Ishikawa (cell line): Measurements from ENCODE around the gene USP11.

Experiments
- CEBPB ChIP-seq: IDR thresholded peaks from 2 replicates; pipeline ENCODE4 v1.6.1; 2012
- CREB1 ChIP-seq: IDR thresholded peaks from 2 replicates; pipeline ENCODE4 v1.6.1; 2012; ENCODE audit warnings: low read depth
- EGR1 ChIP-seq: IDR thresholded peaks from 2 replicates; pipeline ENCODE4 v1.6.1; 2012
- EP300 ChIP-seq: IDR thresholded peaks from 2 replicates; pipeline ENCODE4 v1.6.1; 2012; ENCODE audit warnings: borderline replicate concordance
- FOXM1 ChIP-seq: IDR thresholded peaks from 2 replicates; pipeline ENCODE4 v1.6.1; 2012; ENCODE audit warnings: low read depth, borderline replicate concordance
- NFIC ChIP-seq: IDR thresholded peaks from 2 replicates; pipeline ENCODE4 v1.6.1; 2012
- RAD21 ChIP-seq: IDR thresholded peaks from 2 replicates; pipeline ENCODE4 v1.6.1; 2012; ENCODE audit warnings: low read depth
- TAF1 ChIP-seq: IDR thresholded peaks from 2 replicates; pipeline ENCODE4 v1.6.1; 2012; ENCODE audit warnings: low read depth, mild to moderate bottlenecking
- TCF12 ChIP-seq: IDR thresholded peaks from 2 replicates; pipeline ENCODE4 v1.6.1; 2012; ENCODE audit warnings: low read depth
- TEAD4 ChIP-seq: IDR thresholded peaks from 2 replicates; pipeline ENCODE4 v1.6.1; 2012
- YY1 ChIP-seq: IDR thresholded peaks from 2 replicates; pipeline ENCODE4 v1.6.1; 2012; ENCODE audit warnings: low read depth
- TF ChIP-seq, protein P1 (sequence below): IDR thresholded peaks from 2 replicates; pipeline ENCODE4 v1.6.1; 2012
- TF ChIP-seq, protein P2 (sequence below): IDR thresholded peaks from 2 replicates; pipeline ENCODE4 v1.6.1; 2012
- TF ChIP-seq, protein P3 (sequence below): IDR thresholded peaks from 2 replicates; pipeline ENCODE4 v1.6.1; 2012; ENCODE audit warnings: low read depth, mild to moderate bottlenecking

DNA sequence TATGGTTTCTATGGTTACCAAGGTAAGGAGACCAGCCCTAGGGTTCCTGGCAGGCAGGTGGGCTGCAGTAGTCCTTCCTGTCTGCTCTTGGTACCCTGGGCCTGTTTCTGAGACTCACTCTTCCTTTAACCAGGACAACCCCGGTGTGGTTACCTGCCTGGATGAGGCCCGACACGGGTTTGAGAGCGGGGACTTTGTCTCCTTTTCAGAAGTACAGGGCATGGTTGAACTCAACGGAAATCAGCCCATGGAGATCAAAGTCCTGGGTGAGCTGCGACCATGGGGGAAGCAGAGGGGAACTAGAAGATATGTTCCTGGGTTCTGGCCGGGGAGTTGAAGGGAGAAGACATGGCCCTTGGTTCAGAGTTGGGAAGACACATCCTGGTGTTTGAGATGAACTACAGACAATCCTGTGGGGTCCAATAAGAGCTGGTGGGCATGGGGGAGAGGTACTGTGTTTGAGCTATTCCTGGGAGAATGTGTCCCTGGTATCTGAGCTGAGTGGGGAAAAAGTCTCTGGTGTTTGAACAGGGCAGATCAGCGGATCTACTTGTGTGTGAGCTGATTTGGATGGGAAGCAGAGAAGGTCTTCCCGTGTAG is 31.4 kb upstream of the USP11 start:
- TF ChIP-seq FOXM1 (no peak), YY1 (no peak), RAD21 (no peak), CREB1 (no peak), EP300 (no peak), CEBPB (no peak), EGR1 (no peak), TAF1 (no peak), TCF12 (no peak), TEAD4 (no peak), NFIC (no peak)
- TF ChIP-seq, protein P1, sequence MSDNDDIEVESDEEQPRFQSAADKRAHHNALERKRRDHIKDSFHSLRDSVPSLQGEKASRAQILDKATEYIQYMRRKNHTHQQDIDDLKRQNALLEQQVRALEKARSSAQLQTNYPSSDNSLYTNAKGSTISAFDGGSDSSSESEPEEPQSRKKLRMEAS, result no peak
- TF ChIP-seq, protein P2, sequence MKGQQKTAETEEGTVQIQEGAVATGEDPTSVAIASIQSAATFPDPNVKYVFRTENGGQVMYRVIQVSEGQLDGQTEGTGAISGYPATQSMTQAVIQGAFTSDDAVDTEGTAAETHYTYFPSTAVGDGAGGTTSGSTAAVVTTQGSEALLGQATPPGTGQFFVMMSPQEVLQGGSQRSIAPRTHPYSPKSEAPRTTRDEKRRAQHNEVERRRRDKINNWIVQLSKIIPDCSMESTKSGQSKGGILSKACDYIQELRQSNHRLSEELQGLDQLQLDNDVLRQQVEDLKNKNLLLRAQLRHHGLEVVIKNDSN, result no peak
- TF ChIP-seq, protein P3, sequence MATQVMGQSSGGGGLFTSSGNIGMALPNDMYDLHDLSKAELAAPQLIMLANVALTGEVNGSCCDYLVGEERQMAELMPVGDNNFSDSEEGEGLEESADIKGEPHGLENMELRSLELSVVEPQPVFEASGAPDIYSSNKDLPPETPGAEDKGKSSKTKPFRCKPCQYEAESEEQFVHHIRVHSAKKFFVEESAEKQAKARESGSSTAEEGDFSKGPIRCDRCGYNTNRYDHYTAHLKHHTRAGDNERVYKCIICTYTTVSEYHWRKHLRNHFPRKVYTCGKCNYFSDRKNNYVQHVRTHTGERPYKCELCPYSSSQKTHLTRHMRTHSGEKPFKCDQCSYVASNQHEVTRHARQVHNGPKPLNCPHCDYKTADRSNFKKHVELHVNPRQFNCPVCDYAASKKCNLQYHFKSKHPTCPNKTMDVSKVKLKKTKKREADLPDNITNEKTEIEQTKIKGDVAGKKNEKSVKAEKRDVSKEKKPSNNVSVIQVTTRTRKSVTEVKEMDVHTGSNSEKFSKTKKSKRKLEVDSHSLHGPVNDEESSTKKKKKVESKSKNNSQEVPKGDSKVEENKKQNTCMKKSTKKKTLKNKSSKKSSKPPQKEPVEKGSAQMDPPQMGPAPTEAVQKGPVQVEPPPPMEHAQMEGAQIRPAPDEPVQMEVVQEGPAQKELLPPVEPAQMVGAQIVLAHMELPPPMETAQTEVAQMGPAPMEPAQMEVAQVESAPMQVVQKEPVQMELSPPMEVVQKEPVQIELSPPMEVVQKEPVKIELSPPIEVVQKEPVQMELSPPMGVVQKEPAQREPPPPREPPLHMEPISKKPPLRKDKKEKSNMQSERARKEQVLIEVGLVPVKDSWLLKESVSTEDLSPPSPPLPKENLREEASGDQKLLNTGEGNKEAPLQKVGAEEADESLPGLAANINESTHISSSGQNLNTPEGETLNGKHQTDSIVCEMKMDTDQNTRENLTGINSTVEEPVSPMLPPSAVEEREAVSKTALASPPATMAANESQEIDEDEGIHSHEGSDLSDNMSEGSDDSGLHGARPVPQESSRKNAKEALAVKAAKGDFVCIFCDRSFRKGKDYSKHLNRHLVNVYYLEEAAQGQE, result no peak
